ENCODE measurements around the gene ZFP28.

Gene ZFP28

DNA sequence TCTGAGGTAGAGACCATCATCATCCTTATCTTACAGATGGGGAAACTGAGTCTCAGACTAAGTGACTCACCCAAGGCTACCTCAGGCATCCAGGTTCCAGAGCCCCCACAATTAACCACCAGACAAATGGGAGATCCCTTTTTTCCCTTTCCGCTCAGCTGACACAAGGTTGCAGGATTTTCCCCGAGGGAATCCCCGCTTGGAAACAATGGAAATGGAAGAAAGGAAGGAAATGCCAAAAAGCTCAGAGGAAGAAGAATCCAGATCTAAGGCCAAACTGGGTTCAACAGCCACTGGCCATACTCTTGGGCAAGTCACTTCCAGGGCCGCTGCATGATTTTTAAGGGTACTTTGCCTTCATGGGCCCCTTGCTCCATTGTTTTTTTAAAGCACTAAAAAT is 57.9 kb downstream of the ZFP28 start:
- DNase-seq = no peak

DNA sequence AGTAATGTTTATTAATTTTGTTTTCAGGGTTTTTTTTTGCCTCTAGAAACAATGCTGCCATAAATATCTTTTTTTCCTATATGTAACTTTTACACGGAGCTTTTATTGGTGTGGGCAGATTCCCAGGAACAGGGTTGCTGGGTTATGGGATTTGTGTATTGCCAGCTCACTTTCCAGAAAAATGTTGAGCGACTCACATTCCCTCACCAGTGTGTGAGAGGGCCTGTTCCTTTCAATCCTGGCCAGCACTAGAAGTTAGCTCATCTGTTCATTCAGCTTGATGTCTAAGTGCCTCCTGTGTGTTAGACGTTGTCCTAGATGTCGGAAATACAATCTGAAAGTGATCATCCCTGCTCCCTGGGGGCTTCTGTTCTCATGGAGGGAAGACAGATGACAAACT is 58.9 kb downstream of the ZFP28 start:
- DNase-seq = no peak

DNA sequence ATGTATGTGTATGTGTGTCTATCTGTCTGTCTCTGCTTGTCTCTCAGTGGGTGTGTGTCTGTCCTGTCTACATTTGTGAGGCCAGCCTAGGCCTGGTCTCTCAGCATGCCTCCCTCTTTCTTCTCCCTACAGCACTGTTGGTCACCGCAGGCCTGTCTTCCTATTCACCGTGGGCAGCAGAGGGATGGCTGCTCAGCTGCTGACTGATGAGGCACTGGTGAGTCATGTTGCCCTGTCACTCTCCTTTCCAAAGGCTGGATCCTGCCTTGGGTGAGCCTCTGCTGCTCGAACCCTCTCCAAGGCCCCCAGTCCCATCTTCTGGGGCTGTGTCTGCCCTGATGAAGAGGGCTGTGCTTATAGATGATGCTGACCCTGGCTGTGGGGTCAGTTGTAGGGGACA is 62.6 kb downstream of the ZFP28 start:
- no peak for DNase-seq

DNA sequence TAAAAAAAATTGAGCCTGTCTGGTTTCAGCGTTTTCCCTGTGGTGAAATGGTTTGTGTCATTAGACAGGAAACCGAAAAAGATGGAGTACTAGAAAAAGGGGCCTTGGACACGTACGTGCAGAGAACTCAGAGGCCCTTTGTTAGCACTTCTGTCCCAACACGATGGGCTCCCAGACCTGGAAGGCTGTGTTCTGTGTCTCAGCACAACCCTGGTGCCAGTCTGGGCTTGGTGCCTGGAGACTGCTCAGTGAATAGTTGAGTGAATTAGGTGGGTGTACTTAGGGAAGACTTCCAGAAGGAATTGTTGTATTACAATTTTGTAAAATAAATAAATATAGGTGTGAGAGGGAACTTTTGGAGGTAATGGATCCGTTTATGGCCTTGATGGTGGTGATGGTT is 65.1 kb downstream of the ZFP28 start:
- DNase-seq = no peak
